Measurements from ENCODE around the gene MGAT5. TPM values are rescaled to one million over a fixed set of nuclear protein-coding genes. Genes with fewer than 3 reads are reported as not detected.

MGAT5 gene
- polyA plus RNA-seq, 1 experiment: 115 TPM

GRCh38 chr2:134465228-134466105 is 211.6 kb downstream of the MGAT5 start:
- peaks cover 9% of the 10 kb centered on the region for H3K27me3 ChIP-seq (ENCODE audit: control insufficient read depth, insufficient read depth, low read length)
- no peak overlapping the region for H3K4me3 ChIP-seq (ENCODE audit: low read depth, low read length)
- DNase-seq (ENCODE audit: low read depth, low spot score): no peak
- no peaks in the 10 kb centered on the region; the same call in 1 of the 2 replicates for H3K9me3 ChIP-seq (ENCODE audit: control insufficient read depth, insufficient read depth, low read length)
- TF ChIP-seq CTCF (IDR thresholded peaks at IDR 0.05; ENCODE audit: low read depth, low read length): no peak
- POLR2A ChIA-PET: no interaction called here
- CTCF ChIA-PET: interaction anchor here (2.9 kb wide), 1 partner anchor 14 kb away, joined by 10 read pairs; no protein-coding TSS in a partner anchor
- H3K27ac ChIP-seq (ENCODE audit: low read depth, low read length): no peak overlapping the region

GRCh38 chr2:134466141-134466540 is 212.3 kb downstream of the MGAT5 start:
- DNase-seq (ENCODE audit: low read depth, low spot score): no peak
- H3K27me3 ChIP-seq (ENCODE audit: control insufficient read depth, insufficient read depth, low read length): peaks cover 9% of the 10 kb centered on the region
- H3K27ac ChIP-seq (ENCODE audit: low read depth, low read length): no peak overlapping the region
- TF ChIP-seq CTCF (IDR thresholded peaks at IDR 0.05; ENCODE audit: low read depth, low read length): no peak; the same call in 1 of the 2 replicates
- no peak overlapping the region for H3K4me3 ChIP-seq (ENCODE audit: low read depth, low read length)
- ChIA-PET POLR2A (no interaction called here), CTCF (no interaction called here)
- no peaks in the 10 kb centered on the region; the same call in 1 of the 2 replicates for H3K9me3 ChIP-seq (ENCODE audit: control insufficient read depth, insufficient read depth, low read length)

- POLR2A ChIA-PET: no interaction called here
- peaks cover 6% of the 10 kb centered on the region for H3K27me3 ChIP-seq (ENCODE audit: control insufficient read depth, insufficient read depth, low read length)
- no peak for TF ChIP-seq CTCF (IDR thresholded peaks at IDR 0.05; ENCODE audit: low read depth, low read length)
- CTCF ChIA-PET: interaction anchor here (2.3 kb wide), 1 partner anchor 17 kb away, joined by 11 read pairs; no protein-coding TSS in a partner anchor
- H3K27ac ChIP-seq (ENCODE audit: low read depth, low read length): no peak overlapping the region
- H3K4me3 ChIP-seq (ENCODE audit: low read depth, low read length): no peak overlapping the region
- DNase-seq (ENCODE audit: low read depth, low spot score): no peak
- no peaks in the 10 kb centered on the region; the same call in 1 of the 2 replicates for H3K9me3 ChIP-seq (ENCODE audit: control insufficient read depth, insufficient read depth, low read length)
Measured at GRCh38 chr2:134468164-134468563, 214.3 kb downstream of the MGAT5 start.

GRCh38 chr2:134468776-134469175 is 214.9 kb downstream of the MGAT5 start:
- CTCF ChIA-PET: interaction anchor here (2.3 kb wide), 1 partner anchor 18 kb away, joined by 11 read pairs; no protein-coding TSS in a partner anchor
- POLR2A ChIA-PET: interaction anchor here (0.5 to 2.1 kb wide), 2 partner anchors 11 to 162 kb away, joined by 3 to 4 read pairs; no protein-coding TSS in a partner anchor
- DNase-seq (ENCODE audit: low read depth, low spot score): no peak
- no peaks in the 10 kb centered on the region; the same call in 1 of the 2 replicates for H3K9me3 ChIP-seq (ENCODE audit: control insufficient read depth, insufficient read depth, low read length)
- no peak for TF ChIP-seq CTCF (IDR thresholded peaks at IDR 0.05; ENCODE audit: low read depth, low read length)
- H3K27me3 ChIP-seq (ENCODE audit: control insufficient read depth, insufficient read depth, low read length): peaks cover 6% of the 10 kb centered on the region
- H3K27ac ChIP-seq (ENCODE audit: low read depth, low read length): no peak overlapping the region
- H3K4me3 ChIP-seq (ENCODE audit: low read depth, low read length): no peak overlapping the region
